Measurements from ENCODE around the gene CIITA.
"Not testable (repeated sequence)": the region's sequence is repeated elsewhere in the genome, so short reads cannot be mapped to it uniquely, and the experiment has no call there.

CIITA gene

GRCh38 chr16:10920726-10921427 is 43.9 kb downstream of the CIITA start:
- no peak for DNase-seq

DNA sequence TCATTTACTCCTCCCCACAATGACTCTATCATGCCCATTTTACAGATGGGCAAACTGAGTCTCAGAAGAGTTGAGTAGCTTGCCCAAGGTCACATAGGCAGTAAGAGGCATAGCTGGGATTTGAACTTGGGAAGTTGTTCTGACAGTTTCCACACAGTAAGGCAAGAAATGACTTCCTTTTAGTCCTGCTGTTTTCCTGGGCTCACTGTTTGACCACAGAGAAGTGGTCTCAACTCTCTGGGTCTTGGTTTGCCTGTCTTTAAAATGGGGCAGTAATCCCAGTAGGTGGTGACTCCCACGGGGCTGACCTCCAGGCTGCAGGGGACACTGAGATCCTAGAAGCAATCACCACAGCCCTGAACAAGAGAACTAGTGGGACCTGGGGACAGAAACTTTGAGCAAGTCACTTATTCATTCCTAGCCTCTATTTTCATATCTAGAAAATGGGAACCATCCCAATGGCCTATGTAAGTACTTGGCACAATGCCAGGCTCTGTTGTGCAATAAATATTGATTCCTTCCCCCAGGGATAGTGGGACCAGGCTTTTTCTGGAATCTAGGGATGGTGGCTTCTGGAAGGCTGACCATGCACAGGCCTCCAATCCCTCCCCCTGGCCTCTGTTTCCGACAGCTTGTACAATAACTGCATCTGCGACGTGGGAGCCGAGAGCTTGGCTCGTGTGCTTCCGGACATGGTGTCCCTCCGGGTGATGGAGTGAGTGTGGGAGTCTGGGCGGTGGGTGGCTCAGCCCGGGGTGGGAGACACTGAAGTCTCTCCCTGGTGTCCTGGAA is 44.7 kb downstream of the CIITA start:
- DNase-seq: no peak

- no peak for DNase-seq
These were observed 45.5 kb downstream of the CIITA start for GRCh38 chr16:10922328-10923145.

GRCh38 chr16:10923146-10923649 is 46.2 kb downstream of the CIITA start:
- DNase-seq: no peak

- DNase-seq: no peak
These were observed 46.7 kb downstream of the CIITA start for GRCh38 chr16:10923650-10924214.

DNA sequence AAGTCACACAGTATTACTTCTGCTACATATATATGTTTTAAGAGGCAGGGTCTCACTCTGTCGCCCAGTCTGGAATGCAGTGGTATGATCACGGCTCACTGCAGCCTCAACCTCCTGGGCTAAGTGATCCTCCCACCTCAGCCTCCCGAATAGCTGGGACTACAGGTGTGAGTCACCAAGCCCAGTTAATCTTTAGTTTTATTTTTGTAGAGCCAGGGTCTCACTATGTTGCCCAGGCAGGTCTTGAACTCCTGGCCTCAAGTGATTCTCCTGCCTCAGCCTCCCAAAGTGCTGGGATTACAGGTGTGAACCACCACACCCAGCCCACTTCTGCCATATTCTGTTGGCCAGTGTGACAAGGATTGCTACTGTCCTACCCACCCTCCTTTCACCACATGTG is 48.3 kb downstream of the CIITA start:
- DNase-seq: not testable (repeated sequence)

GRCh38 chr16:10926094-10926493 is 49.1 kb downstream of the CIITA start:
- DNase-seq: no peak

DNA sequence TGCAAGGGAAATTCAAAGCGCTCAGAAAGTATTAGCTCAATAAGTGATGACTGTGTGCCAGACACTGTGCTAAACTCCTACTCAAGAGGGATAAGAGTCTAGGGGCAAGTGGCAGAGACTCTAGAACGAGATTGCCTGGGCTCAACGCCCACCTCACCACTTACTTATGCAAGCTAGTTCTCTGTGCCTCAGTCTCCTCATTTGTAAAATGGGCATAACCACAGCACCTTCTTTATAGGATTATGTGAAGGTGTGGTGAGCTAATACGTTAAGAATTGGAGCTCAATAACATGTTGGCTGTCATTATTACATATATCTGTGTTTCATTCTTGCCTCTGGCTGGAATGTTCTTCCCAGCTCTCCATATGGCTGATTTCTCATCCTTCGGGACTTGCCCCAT is 49.9 kb downstream of the CIITA start:
- no peak for DNase-seq

GRCh38 chr16:10927497-10928112 is 50.6 kb downstream of the CIITA start:
- no peak for DNase-seq

- DNase-seq: not testable (repeated sequence)
These were observed 52.1 kb downstream of the CIITA start for GRCh38 chr16:10929097-10929496.

GRCh38 chr16:10929853-10930754 is 53.1 kb downstream of the CIITA start:
- DNase-seq: no peak

DNA sequence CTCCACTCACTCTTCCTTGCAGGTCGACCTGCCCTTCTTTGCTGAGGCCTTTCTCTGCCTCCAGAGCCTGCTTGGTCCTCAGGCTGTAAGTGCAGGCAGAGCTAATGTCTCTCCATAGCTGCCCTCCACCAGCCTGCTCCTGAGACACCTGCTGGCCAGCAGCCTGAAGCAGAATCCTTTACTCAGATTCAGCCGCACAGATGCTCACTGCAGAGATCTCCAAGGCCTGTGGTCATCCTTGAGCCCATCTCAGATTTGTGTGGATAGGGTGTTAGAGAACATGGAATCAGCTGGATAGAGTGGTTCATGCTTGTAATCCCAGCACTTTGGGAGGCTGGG is 53.7 kb downstream of the CIITA start:
- DNase-seq: no peak

- no peak for DNase-seq
These were observed 54.1 kb downstream of the CIITA start for GRCh38 chr16:10931134-10931533.

GRCh38 chr16:10931977-10932632 is 55.1 kb downstream of the CIITA start:
- no peak for DNase-seq

GRCh38 chr16:10932959-10933710 is 56.1 kb downstream of the CIITA start:
- DNase-seq: no peak

DNA sequence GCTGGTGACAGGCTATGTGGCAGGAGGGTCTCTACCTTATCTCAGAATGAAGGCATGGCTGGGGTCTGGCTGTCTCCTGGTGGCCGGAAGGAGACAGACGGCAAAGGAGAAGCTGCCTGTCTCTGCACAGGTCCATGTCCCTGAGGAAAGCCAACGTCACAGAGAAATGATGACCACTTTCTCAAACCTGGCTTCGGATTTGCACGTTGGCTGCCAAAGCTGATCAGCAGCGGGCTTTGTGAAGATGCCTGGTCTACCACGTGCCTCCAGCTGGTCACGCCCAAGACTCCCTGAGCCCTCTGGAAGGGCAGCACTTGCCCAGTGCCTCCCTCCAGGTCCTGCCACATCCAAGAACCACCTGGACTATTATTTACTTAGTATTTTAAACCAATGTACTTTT is 56.9 kb downstream of the CIITA start:
- no peak for DNase-seq

- DNase-seq: no peak
These were observed 57.5 kb downstream of the CIITA start for GRCh38 chr16:10934325-10935107.

DNA sequence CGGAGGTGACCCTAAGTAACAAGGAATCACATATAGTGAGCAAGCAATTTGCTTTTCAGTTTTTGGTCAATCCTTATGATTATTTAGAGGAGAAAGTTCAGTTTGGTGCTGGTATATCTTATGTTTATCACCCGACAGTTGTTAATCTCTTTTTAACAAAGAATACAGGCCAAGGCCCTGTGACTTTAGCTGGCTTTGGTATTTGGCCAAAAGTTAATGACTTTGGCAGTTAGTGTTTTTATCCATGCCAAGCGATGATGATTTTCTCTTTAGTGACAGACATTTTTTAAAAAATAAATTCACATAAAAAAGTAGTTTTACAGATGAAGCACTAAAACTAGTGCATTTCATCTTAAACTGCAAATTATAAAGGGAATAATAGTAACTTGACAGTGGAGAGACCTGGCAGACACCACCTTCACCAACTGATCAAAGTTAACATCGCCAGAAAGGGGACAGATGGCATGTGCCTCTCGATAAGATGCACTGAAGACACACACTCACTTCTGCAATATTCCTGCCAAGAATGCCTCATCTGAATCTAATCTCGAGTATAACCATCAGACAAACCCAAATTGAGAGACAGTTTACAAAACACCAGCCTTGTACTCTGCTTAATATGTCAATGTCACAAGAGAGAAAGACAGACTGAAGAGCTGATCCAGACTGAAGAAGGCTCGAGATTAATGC is 58.4 kb downstream of the CIITA start:
- peak; percentile 30 for DNase-seq
